H1 (cell line): ENCODE data around the gene RCSD1. TPM values are rescaled to one million over a fixed set of nuclear protein-coding genes. Genes with fewer than 3 reads are reported as not detected.

Experiments used
- CTCF ChIA-PET: fragments of 300-600 bp; sonication (Branson Sonifier 250); formaldehyde crosslinking; loops from one replicate; lab custom pipeline; 2021; ENCODE audit not compliant: partially characterized antibody; lab: Charles Lee
- POLR2A ChIA-PET: fragments of 300-600 bp; sonication (Branson Sonifier 250); formaldehyde crosslinking; loops from one replicate; lab custom pipeline; 2021; ENCODE audit warnings: inconsistent platforms; ENCODE audit not compliant: partially characterized antibody; lab: Charles Lee
- DNase-seq, 2 experiments: peaks; one replicate each; pipeline versions ENCODE4 v3.0.0 to v3.0.0-alpha.2; 2010 to 2022; ENCODE audit warnings: low spot score in 2 of 2, low read depth in 1 of 2, mixed read lengths in 1 of 2
- FAIRE-seq: peaks from 2 replicates; lab custom pipeline; 2011; peaks lifted over from hg19 to GRCh38; lab: Jason Lieb, UNC
- H2AFZ ChIP-seq: 2 replicates; pipeline ENCODE4 v1.8.1; 2012; ENCODE audit warnings: low read length, inconsistent platforms
- H2AK5ac ChIP-seq: 2 replicates; pipeline ENCODE4 v1.6.1; 2013; ENCODE audit warnings: low read depth, low read length
- H2BK120ac ChIP-seq: replicated peaks from 2 replicates; pipeline ENCODE3; 2013; ENCODE audit warnings: low read depth, low read length, inconsistent platforms
- H2BK12ac ChIP-seq: 2 replicates; pipeline ENCODE4 v1.6.1; 2013; ENCODE audit warnings: low read depth, low read length
- H2BK15ac ChIP-seq: 2 replicates; pipeline ENCODE4 v1.6.1; 2013; ENCODE audit warnings: low read length
- H2BK20ac ChIP-seq: 2 replicates; pipeline ENCODE4 v1.6.1; 2013; ENCODE audit warnings: low read length
- H2BK5ac ChIP-seq: 2 replicates; pipeline ENCODE4 v1.6.1; 2013; ENCODE audit warnings: low read depth, low read length
- H3K14ac ChIP-seq: 2 replicates; pipeline ENCODE4 v1.6.1; 2013; ENCODE audit warnings: inconsistent platforms; ENCODE audit not compliant: insufficient read length
- H3K18ac ChIP-seq: 2 replicates; pipeline ENCODE4 v1.6.1; 2013; ENCODE audit warnings: low read length; ENCODE audit errors: extremely low read depth
- H3K23ac ChIP-seq: 2 replicates; pipeline ENCODE4 v1.6.1; 2013; ENCODE audit warnings: inconsistent platforms; ENCODE audit not compliant: insufficient read length
- H3K23me2 ChIP-seq: 2 replicates; pipeline ENCODE4 v1.6.1; 2013; ENCODE audit warnings: low read depth, low read length
- H3K27ac ChIP-seq: 2 replicates; pipeline ENCODE4 v1.6.1; 2011; ENCODE audit warnings: low read depth, low read length, inconsistent platforms
- H3K27me3 ChIP-seq, 4 experiments: replicated peaks in 1 of 4; 1 replicate in 1 of 4; 2 replicates in 3 of 4; pipeline versions ENCODE4 v1.6.1 to v1.8.1; 2011 to 2013; ENCODE audit warnings: low read length in 3 of 4, mild to moderate bottlenecking in 3 of 4, inconsistent platforms in 2 of 4, mixed read lengths in 2 of 4, moderate library complexity in 1 of 4; ENCODE audit not compliant: control insufficient read depth in 3 of 4, insufficient read depth in 3 of 4; ENCODE audit errors: extremely low read depth in 1 of 4
- H3K36me3 ChIP-seq, 4 experiments: 2 replicates each; pipeline versions ENCODE4 v1.6.1 to v1.8.1; 2011 to 2013; ENCODE audit warnings: mild to moderate bottlenecking in 4 of 4, low read length in 3 of 4, moderate library complexity in 2 of 4, control low read depth in 1 of 4, inconsistent platforms in 1 of 4; ENCODE audit not compliant: insufficient read depth in 4 of 4, control insufficient read depth in 2 of 4
- H3K4ac ChIP-seq: replicated peaks from 2 replicates; pipeline ENCODE3; 2013; ENCODE audit warnings: low read length, low read depth, mixed read lengths, inconsistent platforms; ENCODE audit not compliant: insufficient read length
- H3K4me1 ChIP-seq, 4 experiments: replicated peaks in 1 of 4; 1 replicate in 1 of 4; 2 replicates in 3 of 4; pipeline versions ENCODE4 v1.6.1 to v1.8.1; 2011 to 2013; ENCODE audit warnings: low read length in 3 of 4, inconsistent platforms in 2 of 4, mixed read lengths in 1 of 4; ENCODE audit not compliant: insufficient read depth in 4 of 4, control insufficient read depth in 3 of 4
- H3K4me2 ChIP-seq, 2 experiments: 2 replicates each; pipeline versions ENCODE4 v1.6.1 to v1.8.1; 2011 to 2013; ENCODE audit warnings: low read depth in 2 of 2, low read length in 2 of 2, control low read depth in 1 of 2, inconsistent platforms in 1 of 2, mild to moderate bottlenecking in 1 of 2; ENCODE audit not compliant: insufficient read depth in 1 of 2
- H3K4me3 ChIP-seq, 4 experiments: fragments of 200-600, 300-600 bp in 1 of 4; sonication (generic), shearing (Covaris generic), sonication (Bioruptor Twin) in 1 of 4; 2 replicates each; pipeline versions ENCODE4 v1.5.1 to v1.8.1; 2011 to 2016; ENCODE audit warnings: low read length in 4 of 4, low read depth in 3 of 4, control low read depth in 2 of 4, inconsistent platforms in 2 of 4, mild to moderate bottlenecking in 2 of 4, mixed read lengths in 1 of 4, moderate library complexity in 1 of 4; ENCODE audit not compliant: insufficient read depth in 2 of 4; ENCODE audit errors: extremely low read depth in 1 of 4
- H3K56ac ChIP-seq: replicated peaks from 2 replicates; pipeline ENCODE3; 2013; ENCODE audit warnings: low read depth, mild to moderate bottlenecking, mixed read lengths, low read length, inconsistent platforms; ENCODE audit not compliant: insufficient read length
- H3K79me1 ChIP-seq: 2 replicates; pipeline ENCODE4 v1.6.1; 2013; ENCODE audit warnings: low read depth, low read length, control low read depth
- H3K79me2 ChIP-seq, 2 experiments: 2 replicates each; pipeline versions ENCODE4 v1.6.1 to v1.8.1; 2012 to 2013; ENCODE audit warnings: low read length in 2 of 2, mild to moderate bottlenecking in 2 of 2, inconsistent platforms in 1 of 2; ENCODE audit not compliant: insufficient read depth in 2 of 2, control insufficient read depth in 1 of 2
- H3K9ac ChIP-seq, 4 experiments: replicated peaks in 1 of 4; 1 replicate in 1 of 4; 2 replicates in 3 of 4; pipeline versions ENCODE4 v1.6.1 to v1.8.1; 2011 to 2013; ENCODE audit warnings: low read depth in 3 of 4, low read length in 3 of 4, control low read depth in 2 of 4, mild to moderate bottlenecking in 2 of 4, moderate library complexity in 2 of 4, inconsistent platforms in 1 of 4; ENCODE audit errors: extremely low read depth in 1 of 4
- H3K9me3 ChIP-seq, 2 experiments: 2 replicates each; pipeline versions ENCODE4 v1.6.1 to v1.8.1; 2012 to 2013; ENCODE audit warnings: mild to moderate bottlenecking in 2 of 2, moderate library complexity in 2 of 2, control low read depth in 1 of 2, inconsistent platforms in 1 of 2, low read depth in 1 of 2, low read length in 1 of 2, mixed read lengths in 1 of 2; ENCODE audit not compliant: insufficient read depth in 2 of 2
- H4K20me1 ChIP-seq, 2 experiments: replicated peaks in 1 of 2; 2 replicates each; pipeline versions ENCODE3 to v1.8.1; 2011 to 2013; ENCODE audit warnings: inconsistent platforms in 2 of 2, low read length in 2 of 2, mild to moderate bottlenecking in 1 of 2; ENCODE audit not compliant: insufficient read depth in 2 of 2, control insufficient read depth in 1 of 2
- H4K5ac ChIP-seq: 2 replicates; pipeline ENCODE4 v1.6.1; 2013; ENCODE audit warnings: low read length, low read depth, mixed read lengths, inconsistent platforms; ENCODE audit not compliant: insufficient read length
- H4K8ac ChIP-seq: 2 replicates; pipeline ENCODE4 v1.8.0; 2013; ENCODE audit warnings: mild to moderate bottlenecking, moderate library complexity, low read length, inconsistent platforms; ENCODE audit not compliant: insufficient read depth; ENCODE audit errors: extremely low read depth
- H4K91ac ChIP-seq: replicated peaks from 2 replicates; pipeline ENCODE3; 2013; ENCODE audit warnings: low read length, mixed read lengths, inconsistent platforms; ENCODE audit not compliant: insufficient read length
- ASH2L ChIP-seq: fragments of 200-600, 300-600 bp; sonication (generic); IDR thresholded peaks from one replicate; pipeline ENCODE4 v1.7.1; 2017; ENCODE audit warnings: low read length
- BRCA1 ChIP-seq: IDR thresholded peaks from 2 replicates; pipeline ENCODE4 v1.6.1; 2012; ENCODE audit warnings: low read depth, low read length, improper control_type of control experiment
- CTCF ChIP-seq, 3 experiments: IDR thresholded peaks; 1 replicate in 2 of 3; 2 replicates in 1 of 3; pipeline versions ENCODE4 v1.5.1 to v1.6.1; 2011; ENCODE audit warnings: low read length in 3 of 3, mild to moderate bottlenecking in 3 of 3, inconsistent platforms in 2 of 3, low read depth in 1 of 3, moderate library complexity in 1 of 3; ENCODE audit not compliant: insufficient read depth in 1 of 3; ENCODE audit errors: control extremely low read depth in 1 of 3
- HDAC6 ChIP-seq: IDR thresholded peaks from one replicate; pipeline ENCODE4 v1.7.1; 2012; ENCODE audit warnings: low read depth, mild to moderate bottlenecking, inconsistent platforms, low read length, moderate library complexity
- NANOG ChIP-seq: IDR thresholded peaks from 2 replicates; pipeline ENCODE4 v1.6.1; 2011; ENCODE audit warnings: low read length, low read depth, mild to moderate bottlenecking, inconsistent platforms; ENCODE audit not compliant: insufficient read depth, poor library complexity, severe bottlenecking
- RBBP5 ChIP-seq: IDR thresholded peaks from 2 replicates; pipeline ENCODE4 v1.7.1; 2012; ENCODE audit warnings: low read depth, mild to moderate bottlenecking, inconsistent platforms, low read length, moderate library complexity, borderline replicate concordance
- RFX5 ChIP-seq: IDR thresholded peaks from 2 replicates; pipeline ENCODE4 v1.6.1; 2011; ENCODE audit warnings: low read depth, low read length, improper control_type of control experiment, borderline replicate concordance
- SAP30 ChIP-seq: fragments of 300-600 bp; sonication (generic); IDR thresholded peaks from 2 replicates; pipeline ENCODE4 v1.7.1; 2012; ENCODE audit warnings: low read length, moderate library complexity, mild to moderate bottlenecking, inconsistent platforms; ENCODE audit not compliant: insufficient read depth, insufficient replicate concordance
- TAF7 ChIP-seq: optimal IDR thresholded peaks from 2 replicates; pipeline ENCODE3; 2011; ENCODE audit warnings: low read depth, mild to moderate bottlenecking, inconsistent platforms, low read length, moderate library complexity, borderline replicate concordance
- USF2 ChIP-seq: IDR thresholded peaks from 2 replicates; pipeline ENCODE4 v1.6.1; 2011; ENCODE audit warnings: low read length, improper control_type of control experiment
- WGBS, 2 experiments: shearing (Covaris generic) in 1 of 2; methylation state at CpG; one replicate each; pipeline versions ENCODE4 v1.1.6 to v1.1.7; 2013 to 2015; ENCODE audit warnings: low lambda C conversion rate in 2 of 2, mixed read lengths in 2 of 2, inconsistent platforms in 1 of 2, low coverage in 1 of 2, missing lambda C conversion rate in 1 of 2; ENCODE audit not compliant: insufficient replicate concordance in 2 of 2, insufficient coverage in 1 of 2, insufficient read length in 1 of 2; ENCODE audit errors: extremely low coverage in 1 of 2, missing lambda C conversion rate in 1 of 2; 5-methylcytosine and 5-hydroxymethylcytosine counted together
- polyA plus RNA-seq, 7 experiments: library from polyadenylated mRNA; depleted of rRNA in 3 of 7; stranded (reverse) in 5 of 7; unstranded in 2 of 7; fragments of >200 nt in 5 of 7; fragments of 200-250 nt in 2 of 7; gene quantifications; 1 replicate in 5 of 7; 2 replicates in 1 of 7; 4 replicates in 1 of 7; pipeline versions ENCODE4 v1.2.1 to v1.2.3, GENCODE V29; 2011 to 2013; ENCODE audit warnings: missing spikeins in 2 of 7, mixed read lengths in 2 of 7
- total RNA-seq: library from RNA; stranded (reverse); fragmentation: NEBNext Ultra II Directional; extraction: Animal tissue kit (Norgen Biotek cat#: 25700); gene quantifications from 2 replicates; pipeline ENCODE4 v1.2.1, GENCODE V29; 2021

RCSD1 gene
- total and polyA plus RNA-seq, 2 of the 8 experiments (the other 6 are each of a cell fraction or from before 2014, with no cell fraction given), result 0.47 to 0.69 TPM

DNA sequence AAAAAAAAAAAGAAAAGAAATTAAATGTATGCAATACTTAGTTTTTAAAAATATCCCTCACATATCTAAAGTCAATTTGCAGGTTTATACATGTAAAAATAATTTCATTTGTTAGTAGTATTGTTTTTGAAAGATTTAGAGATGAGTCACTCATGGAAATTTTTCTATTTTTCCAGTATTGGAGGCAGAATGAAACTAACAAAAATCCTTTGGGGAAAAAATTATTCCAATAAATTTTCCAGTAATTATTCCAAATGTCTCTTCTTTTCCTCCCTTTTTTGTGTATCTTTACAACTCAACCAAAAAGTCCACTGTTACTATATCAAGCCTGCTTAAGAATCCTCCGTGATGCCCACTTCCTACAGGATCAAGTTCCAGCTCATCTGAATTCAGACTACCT, 121.6 kb downstream of the RCSD1 start:
- TF ChIP-seq HDAC6, result no peak
- TF ChIP-seq RBBP5, result no peak
- no peak for TF ChIP-seq NANOG
- TF ChIP-seq ASH2L, result no peak
- no peak for TF ChIP-seq BRCA1
- no peak for TF ChIP-seq SAP30
- no peak for TF ChIP-seq USF2
- no peak for TF ChIP-seq CTCF (IDR thresholded peaks at IDR 0.05; ENCODE audit: control extremely low read depth in 1 of 3, insufficient read depth in 1 of 3, low read depth in 1 of 3, low read length in 3 of 3)
- no peak for TF ChIP-seq RFX5
- no peak for TF ChIP-seq TAF7
- ChIA-PET POLR2A (no interaction called here), CTCF (interaction anchor here (2.4 kb wide), 1 partner anchor 18 kb away, joined by 9 read pairs; no protein-coding TSS in a partner anchor)
- Histone ChIP-seq H4K5ac (no peak overlapping the region), H3K27me3 (no peaks in the 10 kb centered on the region), H3K56ac (no peak overlapping the region), H2AK5ac (no peak overlapping the region), H3K79me1 (peaks cover 6% of the 10 kb centered on the region), H2BK120ac (no peak overlapping the region), H3K4me2 (no peak overlapping the region), H2AFZ (no peak overlapping the region), H3K36me3 (no peaks in the 10 kb centered on the region), H3K4me1 (no peaks in the 10 kb centered on the region; a peak in 2 of 7 replicates), H3K23me2 (no peaks in the 10 kb centered on the region), H3K79me2 (peaks cover 0 to 61% of the 10 kb centered on the region in 2 experiments; a peak in 2 of 4 replicates), H4K91ac (no peak overlapping the region), H2BK5ac (no peak overlapping the region), H3K27ac (no peak overlapping the region), H3K9ac (no peak overlapping the region), H3K18ac (no peak overlapping the region), H2BK20ac (no peak overlapping the region), H2BK12ac (no peak overlapping the region), H3K4ac (no peak overlapping the region), H3K23ac (no peak overlapping the region), H2BK15ac (no peak overlapping the region), H4K20me1 (peaks cover 4 to 9% of the 10 kb centered on the region in 2 experiments), H3K14ac (no peak overlapping the region), H3K9me3 (no peaks in the 10 kb centered on the region), H4K8ac (no peak overlapping the region), H3K4me3 (no peak overlapping the region)
- DNase-seq (no peak), FAIRE-seq (no peak)
- WGBS, 2 experiments, result 89% methylated on average over 1 of the region's 1 CpG; no CpG with 5 or more reads in 1 of the 2 experiments
